Measurements from ENCODE around the gene PCDHGA4. TPM values are rescaled to one million over a fixed set of nuclear protein-coding genes. Genes with fewer than 3 reads are reported as not detected.

The PCDHGA4 gene
- total and polyA plus RNA-seq, 9 donors, result 1.2 to 8.2 (median 5.7) TPM

GRCh38 chr5:141356950-141357349 is 2.1 kb downstream of the PCDHGA4 start:
- Histone ChIP-seq H3K27me3 (no peaks in the 10 kb centered on the region), H3K4me1 (ENCODE audit: insufficient read depth) (no peaks in the 10 kb centered on the region), H3K36me3 (no peaks in the 10 kb centered on the region), H3K27ac (no peak overlapping the region), H3K9me3 (peaks cover 7 to 52% of the 10 kb centered on the region in 2 donors), H3K4me3 (no peak overlapping the region)
- DNase-seq, result no peak
- 42 to 66% (median 46%) methylated on average over 19 of the region's 19 CpGs for WGBS, 3 donors
- intact Hi-C loops (cut with DNase I), result no loop called here
- TF ChIP-seq EP300 (IDR thresholded peaks at IDR 0.05) (no peak), POLR2A (IDR thresholded peaks at IDR 0.05) (no peak)

GRCh38 chr5:141359790-141360426 is 5.1 kb downstream of the PCDHGA4 start, which contains the start of gene PCDHGB2:
TSS of gene PCDHGB2 (plus strand) at chr5:141359994. CDS start at chr5:141360136, 142 bp downstream.
- 17 to 25% (median 19%) methylated on average over 24 of the region's 24 CpGs for WGBS, 3 donors
- Histone ChIP-seq H3K36me3 (no peaks in the 10 kb centered on the region), H3K27me3 (no peaks in the 10 kb centered on the region), H3K9me3 (peaks cover 7 to 64% of the 10 kb centered on the region in 2 donors), H3K4me1 (ENCODE audit: insufficient read depth) (no peaks in the 10 kb centered on the region), H3K4me3 (peak within 1 kb of the TSS; percentile 22), H3K27ac (no peak within 1 kb of the TSS)
- intact Hi-C loops (cut with DNase I), result no loop called here
- no peak for TF ChIP-seq CTCF (IDR thresholded peaks at IDR 0.05)
- TF ChIP-seq EP300 (IDR thresholded peaks at IDR 0.05), result no peak
- TF ChIP-seq POLR2A (IDR thresholded peaks at IDR 0.05), result no peak
- no peak for DNase-seq

GRCh38 chr5:141360685-141361084 is 5.9 kb downstream of the PCDHGA4 start:
- H3K36me3 ChIP-seq, result no peaks in the 10 kb centered on the region
- H3K4me1 ChIP-seq (ENCODE audit: insufficient read depth), result no peaks in the 10 kb centered on the region
- WGBS, 3 donors, result 31 to 43% (median 39%) methylated on average over 15 of the region's 15 CpGs
- DNase-seq, result no peak
- intact Hi-C loops (cut with DNase I), result no loop called here
- TF ChIP-seq EP300 (IDR thresholded peaks at IDR 0.05) (no peak), POLR2A (IDR thresholded peaks at IDR 0.05) (no peak), CTCF (IDR thresholded peaks at IDR 0.05) (no peak)
- peaks cover 7 to 64% of the 10 kb centered on the region in 2 donors for H3K9me3 ChIP-seq
- no peak overlapping the region for H3K4me3 ChIP-seq
- H3K27ac ChIP-seq, result no peak overlapping the region
- no peaks in the 10 kb centered on the region for H3K27me3 ChIP-seq

GRCh38 chr5:141362719-141363118 is 7.9 kb downstream of the PCDHGA4 start:
- intact Hi-C loops (cut with DNase I), result no loop called here
- Histone ChIP-seq H3K9me3 (peaks cover 0 to 56% of the 10 kb centered on the region in 2 donors), H3K27me3 (no peaks in the 10 kb centered on the region), H3K36me3 (no peaks in the 10 kb centered on the region), H3K27ac (no peak overlapping the region), H3K4me1 (ENCODE audit: insufficient read depth) (no peaks in the 10 kb centered on the region), H3K4me3 (no peak overlapping the region)
- TF ChIP-seq POLR2A (IDR thresholded peaks at IDR 0.05) (no peak), EP300 (IDR thresholded peaks at IDR 0.05) (no peak), CTCF (IDR thresholded peaks at IDR 0.05) (no peak)
- no peak for DNase-seq

GRCh38 chr5:141363952-141364660 is 9.3 kb downstream of the PCDHGA4 start, which contains the start of gene PCDHGA5:
TSS of gene PCDHGA5 (plus strand) at chr5:141364162. CDS start at chr5:141364331, 169 bp downstream.
- TF ChIP-seq CTCF (IDR thresholded peaks at IDR 0.05), result no peak
- TF ChIP-seq POLR2A (IDR thresholded peaks at IDR 0.05), result no peak
- no peak for TF ChIP-seq EP300 (IDR thresholded peaks at IDR 0.05)
- Histone ChIP-seq H3K9me3 (peaks cover 0 to 52% of the 10 kb centered on the region in 2 donors), H3K27ac (no peak within 1 kb of the TSS), H3K4me3 (peak within 1 kb of the TSS; percentile 17), H3K27me3 (no peaks in the 10 kb centered on the region), H3K4me1 (ENCODE audit: insufficient read depth) (no peaks in the 10 kb centered on the region), H3K36me3 (no peaks in the 10 kb centered on the region)
- no peak for DNase-seq
- intact Hi-C loops (cut with DNase I), result no loop called here
- 11 to 18% (median 16%) methylated on average over 34 of the region's 34 CpGs for WGBS, 3 donors

All from ovary (tissue), 9 donors.